ENCODE measurements around the gene OR11A1. TPM values are rescaled to one million over a fixed set of nuclear protein-coding genes. Genes with fewer than 3 reads are reported as not detected.

The OR11A1 gene, protein sequence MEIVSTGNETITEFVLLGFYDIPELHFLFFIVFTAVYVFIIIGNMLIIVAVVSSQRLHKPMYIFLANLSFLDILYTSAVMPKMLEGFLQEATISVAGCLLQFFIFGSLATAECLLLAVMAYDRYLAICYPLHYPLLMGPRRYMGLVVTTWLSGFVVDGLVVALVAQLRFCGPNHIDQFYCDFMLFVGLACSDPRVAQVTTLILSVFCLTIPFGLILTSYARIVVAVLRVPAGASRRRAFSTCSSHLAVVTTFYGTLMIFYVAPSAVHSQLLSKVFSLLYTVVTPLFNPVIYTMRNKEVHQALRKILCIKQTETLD
- total RNA-seq = not detected

GRCh38 chr6:29456971-29457370 is at the start of gene OR11A1, which contains the start of gene OR2H1:
TSS of gene OR11A1 (minus strand) at chr6:29457071. CDS start at chr6:29427641, 29,430 bp downstream.
TSS of gene OR2H1 (plus strand) at chr6:29457155. CDS start at chr6:29461770, 4,615 bp downstream.
- DNase-seq (ENCODE audit: low spot score) (no peak), ATAC-seq (no peak)

DNA sequence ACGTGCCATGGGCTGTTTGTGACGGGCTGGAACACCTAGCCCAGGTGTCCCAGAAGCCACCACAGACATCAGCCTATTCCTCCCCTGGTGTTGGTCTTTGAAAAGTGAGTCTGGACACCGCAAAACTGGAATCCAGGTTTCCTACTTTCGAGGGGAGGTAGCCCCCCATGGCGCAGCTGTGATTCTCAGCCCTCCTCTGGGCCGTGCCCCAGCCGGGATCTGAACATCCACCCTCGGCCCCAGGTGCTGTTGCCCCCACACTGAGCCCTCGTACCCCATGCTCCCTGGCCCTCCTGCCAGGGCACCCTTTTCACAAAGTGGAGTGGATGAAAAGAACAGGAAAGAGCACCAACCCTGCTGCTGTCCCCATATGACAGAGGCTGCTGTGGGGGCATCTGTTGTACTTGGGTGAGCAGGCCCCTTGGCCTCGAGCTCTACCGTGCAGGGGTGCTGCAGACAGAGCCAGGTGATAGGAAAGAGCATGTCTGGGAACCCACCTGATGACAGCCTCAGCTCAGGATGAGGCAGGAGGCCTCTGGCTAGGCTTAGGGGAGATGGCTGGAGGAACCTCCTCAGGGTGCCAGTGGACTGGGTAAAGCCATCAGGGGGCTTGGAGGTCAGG is 49.7 kb upstream of the OR11A1 start:
- DNase-seq (ENCODE audit: low spot score) = no peak
- no peak for ATAC-seq

DNA sequence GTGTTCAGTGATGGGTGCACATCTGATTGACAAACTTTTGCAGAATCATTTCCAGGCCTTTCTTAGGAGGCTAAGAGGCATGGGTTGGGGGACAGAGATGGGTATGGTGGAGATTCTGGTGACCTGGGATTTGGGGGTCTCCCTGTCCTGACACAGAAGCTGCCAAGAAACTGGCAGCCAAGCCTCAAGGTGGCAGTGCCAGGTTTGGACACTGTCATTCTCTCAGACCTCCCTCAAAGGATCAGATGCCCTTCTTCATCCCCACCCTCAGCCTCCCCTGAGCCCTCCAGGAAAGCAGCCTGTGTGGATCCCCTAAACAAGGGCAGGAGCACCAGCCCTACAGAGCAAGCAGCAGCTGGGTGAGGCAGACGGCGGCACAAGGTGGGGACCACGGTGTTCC is 48.9 kb upstream of the OR11A1 start:
- ATAC-seq (no peak), DNase-seq (ENCODE audit: low spot score) (no peak)

DNA sequence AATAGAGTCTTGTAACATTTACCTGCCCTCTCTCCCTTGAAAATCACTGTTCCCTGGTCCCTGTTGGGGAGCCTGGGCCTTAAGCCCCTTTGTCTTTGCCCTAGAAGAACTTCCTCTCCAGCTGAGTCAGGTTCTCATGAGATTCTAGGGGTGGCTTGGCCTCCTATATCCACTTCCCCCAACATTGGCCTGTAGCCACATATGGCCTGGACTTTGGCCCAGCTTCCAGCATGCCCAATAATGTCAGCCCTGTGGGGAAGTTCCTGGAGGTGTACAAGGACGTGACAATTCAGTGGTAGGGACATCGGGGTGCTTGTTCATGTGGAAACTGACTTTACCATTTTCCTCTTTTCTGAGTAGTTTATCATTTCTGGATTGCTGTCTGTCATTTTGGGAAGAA is 48.1 kb upstream of the OR11A1 start:
- DNase-seq (ENCODE audit: low spot score) (no peak), ATAC-seq (peak; percentile 52)

DNA sequence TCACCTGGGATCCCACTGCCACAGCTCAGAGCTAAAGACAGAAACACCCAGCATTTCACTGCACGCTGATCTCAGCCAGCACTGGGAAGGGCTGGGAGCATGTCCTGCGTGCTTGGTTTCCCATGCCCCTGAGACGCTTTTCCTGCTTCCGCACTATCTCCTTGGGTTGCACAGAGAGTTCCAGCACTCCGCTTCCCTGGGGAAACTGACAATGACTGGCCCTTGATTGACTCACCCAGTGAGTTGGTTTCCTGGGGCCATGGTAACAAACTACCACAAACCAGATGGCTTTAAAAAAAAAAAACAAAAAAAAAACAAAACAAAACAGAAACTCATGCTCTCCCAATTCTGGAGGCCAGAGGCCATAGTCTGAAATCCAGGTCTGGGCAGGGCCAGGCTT is 45.7 kb upstream of the OR11A1 start:
- ATAC-seq (no peak), DNase-seq (ENCODE audit: low spot score) (no peak)

DNA sequence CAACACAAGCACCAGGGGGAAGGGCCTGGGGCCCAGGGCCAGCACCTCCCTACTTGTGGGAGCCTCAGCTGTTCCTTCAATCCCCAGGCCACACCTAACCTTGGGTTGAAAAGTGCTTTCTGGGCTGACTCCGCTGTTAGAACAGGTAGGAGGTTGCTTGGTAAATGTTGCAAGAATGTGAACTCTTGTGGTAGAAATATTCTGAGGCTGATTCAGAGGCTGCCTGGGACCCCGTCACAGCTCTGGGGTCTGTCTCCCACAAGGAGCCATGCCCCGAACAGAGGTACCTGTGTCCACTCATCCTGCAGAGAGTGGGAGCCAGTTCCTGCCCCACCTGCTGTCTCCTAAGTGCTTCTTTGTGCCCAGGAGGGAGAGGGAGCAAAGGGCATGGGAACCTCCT is 45.3 kb upstream of the OR11A1 start:
- DNase-seq (ENCODE audit: low spot score) = no peak
- no peak for ATAC-seq

DNA sequence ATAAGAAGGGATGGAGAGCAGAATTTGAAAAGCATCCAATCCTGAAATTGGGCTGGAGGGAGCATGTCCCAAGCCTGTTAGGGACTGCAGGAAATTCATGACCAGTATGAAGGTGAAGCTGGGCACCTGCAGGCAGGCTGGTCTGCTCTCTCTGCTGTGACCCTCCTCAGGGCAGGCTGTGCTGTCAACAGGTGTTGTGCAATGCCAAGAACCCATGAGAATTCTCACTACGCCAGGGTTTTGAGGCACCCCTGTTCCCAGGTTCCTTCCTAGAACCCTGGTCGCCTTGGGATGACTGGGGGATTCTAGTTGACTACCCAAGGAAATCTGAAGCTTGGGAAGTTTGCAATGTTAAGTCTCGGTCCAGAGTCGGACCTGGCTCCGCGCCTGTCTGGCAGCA is 44.2 kb upstream of the OR11A1 start:
- DNase-seq (ENCODE audit: low spot score) = no peak

DNA sequence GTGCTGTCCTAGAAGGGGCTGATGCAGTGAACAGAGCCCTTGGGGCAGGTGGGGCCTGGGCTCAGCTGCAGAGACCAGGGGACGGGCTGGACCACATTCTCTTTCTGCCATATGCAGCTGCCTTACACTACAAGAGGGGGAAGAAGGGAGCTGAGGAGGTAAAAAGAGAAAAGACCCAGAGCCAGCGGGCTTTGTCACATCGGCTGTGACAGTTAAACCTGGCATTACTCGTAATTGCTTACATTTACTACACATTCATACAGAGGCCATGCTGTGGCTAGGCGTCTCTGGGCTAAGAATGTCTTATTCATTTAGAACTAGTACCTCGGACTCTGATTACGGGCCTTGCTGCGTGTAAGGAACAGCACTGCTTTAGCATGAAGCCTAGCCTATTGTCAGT is 43.7 kb upstream of the OR11A1 start:
- DNase-seq (ENCODE audit: low spot score) = no peak

More for the DNA sequence above, 44.2 kb upstream of the OR11A1 start:
- ATAC-seq = no peak

GRCh38 chr6:29499704-29500103 is 42.8 kb upstream of the OR11A1 start:
- ATAC-seq = no peak
- no peak for DNase-seq (ENCODE audit: low spot score)

More for the DNA sequence above, 43.7 kb upstream of the OR11A1 start:
- no peak for ATAC-seq

DNA sequence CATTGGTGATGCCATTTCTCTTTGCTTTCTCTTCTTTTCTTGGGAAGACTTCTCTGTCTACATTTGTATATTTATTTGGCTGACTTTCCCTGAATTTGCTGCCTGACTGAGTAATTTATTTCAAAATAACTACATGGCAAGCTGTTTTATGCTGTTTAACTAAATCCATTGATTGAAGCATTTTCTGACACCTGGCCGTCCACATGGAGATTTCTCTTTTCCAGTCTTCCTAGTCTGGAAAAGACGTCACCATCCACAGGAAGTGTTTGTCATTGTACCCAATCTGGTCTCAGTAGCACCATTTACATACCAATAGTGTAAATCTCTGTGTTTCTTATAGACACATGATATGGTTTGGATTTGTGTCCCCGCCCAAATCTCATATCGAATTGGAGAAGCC is 40.1 kb upstream of the OR11A1 start:
- DNase-seq (ENCODE audit: low spot score) = no peak
- ATAC-seq = no peak

- ATAC-seq = no peak
- DNase-seq (ENCODE audit: low spot score) = no peak
Measured at GRCh38 chr6:29495571-29495970, 38.7 kb upstream of the OR11A1 start.

DNA sequence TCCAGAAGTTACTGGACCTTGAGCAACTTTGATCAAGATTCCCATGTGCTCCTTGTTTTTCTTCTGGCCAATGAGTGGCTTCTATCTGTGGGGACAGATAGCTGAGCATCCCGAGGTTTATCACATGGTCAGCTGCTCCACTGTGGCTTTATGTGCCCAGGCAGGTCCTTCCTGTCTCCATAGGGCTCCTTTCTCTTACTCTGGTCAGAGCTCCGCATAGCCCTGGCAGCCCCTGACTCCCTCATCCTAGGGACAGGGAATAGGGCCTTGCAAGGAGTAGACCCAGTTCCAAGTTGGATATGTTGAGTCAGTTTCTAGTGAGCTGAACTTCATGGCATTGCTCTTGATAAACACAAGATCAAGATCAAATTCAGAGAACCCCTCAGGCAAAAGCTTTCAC is 37.3 kb upstream of the OR11A1 start:
- ATAC-seq (no peak), DNase-seq (ENCODE audit: low spot score) (no peak)

- no peak for ATAC-seq
- no peak for DNase-seq (ENCODE audit: low spot score)
Measured at GRCh38 chr6:29493261-29493660, 36.4 kb upstream of the OR11A1 start.

GRCh38 chr6:29491574-29491973 is 34.7 kb upstream of the OR11A1 start:
- ATAC-seq (no peak), DNase-seq (ENCODE audit: low spot score) (no peak)

- ATAC-seq (no peak), DNase-seq (ENCODE audit: low spot score) (no peak)
Measured at GRCh38 chr6:29490552-29490951, 33.7 kb upstream of the OR11A1 start.

GRCh38 chr6:29490055-29490454 is 33.2 kb upstream of the OR11A1 start:
- DNase-seq (ENCODE audit: low spot score) (no peak), ATAC-seq (no peak)

DNA sequence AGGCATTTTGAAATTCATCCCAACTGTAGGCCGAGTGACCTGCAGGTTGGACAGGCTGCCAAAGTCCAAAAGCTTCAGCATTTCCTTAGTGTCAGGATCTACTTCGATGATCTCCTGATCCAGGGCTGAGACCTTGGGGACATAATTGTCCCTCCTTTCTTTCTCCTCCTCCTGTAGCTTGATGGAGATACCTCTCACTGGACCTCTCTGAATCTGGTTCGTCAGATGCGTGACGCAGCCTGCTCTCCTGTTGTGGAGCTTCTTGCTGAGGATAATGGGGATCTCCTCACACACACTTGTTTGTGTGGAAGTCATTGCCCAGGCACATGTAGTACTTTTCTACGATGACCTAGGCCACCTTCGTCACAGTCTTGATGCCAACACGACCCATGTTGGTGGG is 32.4 kb upstream of the OR11A1 start:
- ATAC-seq (peak; percentile 49), DNase-seq (ENCODE audit: low spot score) (no peak)

GRCh38 chr6:29488874-29489273 is 32.0 kb upstream of the OR11A1 start:
- DNase-seq (ENCODE audit: low spot score) (no peak), ATAC-seq (no peak)

DNA sequence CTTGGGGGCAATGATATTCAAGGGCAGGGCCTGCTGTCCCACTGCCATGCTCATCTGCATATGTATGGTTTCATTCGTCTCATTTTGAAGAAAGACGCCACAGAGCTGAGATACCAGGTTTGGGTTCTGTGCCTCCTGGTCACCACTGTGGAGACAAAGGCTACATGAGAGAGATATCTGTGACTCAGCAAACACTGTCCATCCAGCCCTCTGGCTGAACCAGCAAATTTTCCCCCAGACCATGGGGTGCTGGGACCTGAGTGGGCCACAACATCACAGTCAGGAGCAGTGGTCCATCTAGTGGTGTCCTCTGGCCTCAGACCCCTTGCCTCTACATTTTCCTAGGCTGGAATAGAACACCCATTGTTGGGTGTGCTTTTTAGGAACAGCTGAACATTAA is 30.8 kb upstream of the OR11A1 start, which contains the start of gene MAS1L:
Gene MAS1L, minus strand, starts transcription at position 297 of the 400 bp plus-strand sequence. Its CDS starts 54 bp downstream, at position 243.
- ATAC-seq (no peak), DNase-seq (ENCODE audit: low spot score) (no peak)

DNA sequence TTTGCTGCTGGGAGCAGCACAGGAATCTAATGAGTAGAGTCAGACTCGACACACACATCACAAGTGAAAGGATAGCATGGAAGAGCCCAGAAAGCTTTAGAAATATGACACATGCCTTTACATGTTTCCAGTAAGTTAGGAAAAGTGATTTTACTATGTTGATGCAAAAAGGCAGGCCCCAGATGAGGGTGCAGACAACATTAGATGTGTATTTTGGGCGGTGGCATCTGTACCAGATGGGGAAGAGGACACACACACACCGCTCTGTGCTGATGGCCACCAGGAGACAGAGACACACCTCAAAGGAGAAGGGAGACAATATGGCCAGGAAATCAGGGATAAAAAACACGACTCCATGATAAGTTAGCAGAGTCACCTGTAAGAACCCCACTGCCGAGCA is 30.3 kb upstream of the OR11A1 start:
- DNase-seq (ENCODE audit: low spot score) = no peak
- ATAC-seq = no peak

DNA sequence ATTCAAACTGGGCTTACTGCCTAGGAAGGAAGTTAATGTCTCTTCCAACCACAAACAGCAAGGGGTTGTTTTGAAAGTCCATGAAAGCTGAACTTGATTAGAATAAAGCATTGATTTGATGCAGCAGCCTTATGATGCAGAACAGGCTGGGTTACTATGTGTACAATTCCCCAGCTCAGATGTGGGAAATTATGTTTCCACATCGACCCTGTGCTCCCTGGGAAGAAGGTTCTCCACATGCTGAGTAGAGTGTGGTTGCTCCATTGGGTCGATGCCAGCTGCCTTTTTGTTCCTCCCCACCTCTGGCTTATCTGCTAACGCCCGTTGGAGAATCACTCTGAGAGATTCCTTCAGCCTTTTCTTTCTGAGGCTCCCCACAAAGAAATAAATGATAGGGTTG is 29.7 kb upstream of the OR11A1 start:
- ATAC-seq (no peak), DNase-seq (ENCODE audit: low spot score) (no peak)

DNA sequence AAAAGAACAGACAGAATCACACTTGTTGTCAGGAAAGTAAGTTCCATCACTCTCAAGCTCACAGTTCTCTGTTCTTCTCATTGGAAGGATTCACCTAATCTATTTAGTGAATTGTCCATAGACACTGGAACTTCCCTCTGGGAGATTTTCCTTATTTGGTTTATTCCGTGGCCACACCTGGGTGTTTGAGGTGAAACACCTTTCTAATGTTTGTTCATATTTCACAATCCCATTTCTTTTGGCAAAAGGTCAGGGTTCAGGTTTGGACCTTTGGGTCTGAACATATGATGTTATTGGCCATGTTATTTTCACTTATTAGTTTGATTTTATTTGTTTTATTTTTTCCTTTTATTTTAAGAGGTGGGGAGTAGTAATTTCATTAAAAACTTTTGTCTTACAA is 26.9 kb upstream of the OR11A1 start:
- ATAC-seq = peak; percentile 86
- DNase-seq (ENCODE audit: low spot score) = no peak

DNA sequence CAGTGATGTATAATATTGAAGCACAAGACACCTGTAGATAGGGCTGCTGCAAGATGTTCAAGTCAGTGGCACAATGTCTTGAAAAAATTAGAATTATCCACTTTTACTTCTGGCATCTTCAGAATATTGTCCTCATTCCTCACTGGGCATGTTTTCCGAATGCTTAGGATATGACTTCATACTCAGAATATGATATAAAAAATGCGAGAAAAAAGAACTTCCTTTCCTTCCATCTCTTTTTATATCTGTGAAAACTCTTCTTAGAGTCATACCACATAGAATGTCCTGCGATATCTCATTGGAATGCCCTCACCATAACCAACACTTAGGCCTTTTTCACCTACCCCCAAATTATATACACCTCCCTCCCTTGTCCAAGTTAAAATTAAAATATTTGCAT is 26.3 kb upstream of the OR11A1 start:
- ATAC-seq = no peak
- no peak for DNase-seq (ENCODE audit: low spot score)

Data from left lobe of liver (tissue), 2 donors.